PFSK-1 (cell line): ENCODE results near the gene PAFAH1B2.

Experiments used
- POLR2AphosphoS5 ChIP-seq: IDR thresholded peaks from 2 replicates; pipeline ENCODE4 v1.6.1; 2012; ENCODE audit warnings: low read depth, mild to moderate bottlenecking, control low read depth, low read length, moderate library complexity
- TF ChIP-seq, protein P1 (sequence below), 2 experiments: IDR thresholded peaks; 2 replicates each; pipeline versions ENCODE4 v1.6.1 to v1.8.0; 2011 to 2012; ENCODE audit warnings: low read depth in 2 of 2, low read length in 2 of 2, control low read depth in 1 of 2, inconsistent platforms in 1 of 2, mild to moderate bottlenecking in 1 of 2, moderate library complexity in 1 of 2; ENCODE audit not compliant: insufficient read depth in 1 of 2

DNA sequence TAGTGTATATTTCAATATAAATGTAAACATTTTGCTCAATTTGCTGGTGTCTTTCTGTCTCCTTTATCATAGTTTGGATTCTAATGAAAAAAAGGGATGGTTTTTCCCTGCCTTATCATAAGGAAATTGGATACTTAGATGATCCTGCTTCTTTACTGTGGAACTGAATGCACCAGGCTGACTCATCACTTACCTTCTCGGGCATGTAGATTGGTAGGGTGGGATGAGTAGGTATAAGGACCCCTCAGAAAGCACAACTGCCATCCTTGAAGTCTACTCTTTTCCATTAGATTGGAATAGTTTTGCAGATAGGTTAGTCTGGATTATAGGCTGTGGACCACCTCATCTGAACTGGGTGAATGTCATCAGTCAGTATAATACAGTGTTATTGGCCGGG lies 26.9 kb downstream of the PAFAH1B2 start:
- no peak for TF ChIP-seq POLR2AphosphoS5
- TF ChIP-seq, protein P1, sequence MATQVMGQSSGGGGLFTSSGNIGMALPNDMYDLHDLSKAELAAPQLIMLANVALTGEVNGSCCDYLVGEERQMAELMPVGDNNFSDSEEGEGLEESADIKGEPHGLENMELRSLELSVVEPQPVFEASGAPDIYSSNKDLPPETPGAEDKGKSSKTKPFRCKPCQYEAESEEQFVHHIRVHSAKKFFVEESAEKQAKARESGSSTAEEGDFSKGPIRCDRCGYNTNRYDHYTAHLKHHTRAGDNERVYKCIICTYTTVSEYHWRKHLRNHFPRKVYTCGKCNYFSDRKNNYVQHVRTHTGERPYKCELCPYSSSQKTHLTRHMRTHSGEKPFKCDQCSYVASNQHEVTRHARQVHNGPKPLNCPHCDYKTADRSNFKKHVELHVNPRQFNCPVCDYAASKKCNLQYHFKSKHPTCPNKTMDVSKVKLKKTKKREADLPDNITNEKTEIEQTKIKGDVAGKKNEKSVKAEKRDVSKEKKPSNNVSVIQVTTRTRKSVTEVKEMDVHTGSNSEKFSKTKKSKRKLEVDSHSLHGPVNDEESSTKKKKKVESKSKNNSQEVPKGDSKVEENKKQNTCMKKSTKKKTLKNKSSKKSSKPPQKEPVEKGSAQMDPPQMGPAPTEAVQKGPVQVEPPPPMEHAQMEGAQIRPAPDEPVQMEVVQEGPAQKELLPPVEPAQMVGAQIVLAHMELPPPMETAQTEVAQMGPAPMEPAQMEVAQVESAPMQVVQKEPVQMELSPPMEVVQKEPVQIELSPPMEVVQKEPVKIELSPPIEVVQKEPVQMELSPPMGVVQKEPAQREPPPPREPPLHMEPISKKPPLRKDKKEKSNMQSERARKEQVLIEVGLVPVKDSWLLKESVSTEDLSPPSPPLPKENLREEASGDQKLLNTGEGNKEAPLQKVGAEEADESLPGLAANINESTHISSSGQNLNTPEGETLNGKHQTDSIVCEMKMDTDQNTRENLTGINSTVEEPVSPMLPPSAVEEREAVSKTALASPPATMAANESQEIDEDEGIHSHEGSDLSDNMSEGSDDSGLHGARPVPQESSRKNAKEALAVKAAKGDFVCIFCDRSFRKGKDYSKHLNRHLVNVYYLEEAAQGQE (IDR thresholded peaks at IDR 0.05; ENCODE audit: insufficient read depth in 1 of 2, low read depth in 2 of 2, low read length in 2 of 2): no peak
